Neural cell (in vitro differentiated cells): Measurements from ENCODE around the gene DIP2C. TPM values are rescaled to one million over a fixed set of nuclear protein-coding genes. Genes with fewer than 3 reads are reported as not detected.

Experiments
- H2AFZ ChIP-seq: fragments of 200-600, 300-800 bp; sonication (generic), shearing (Covaris generic); 2 replicates; pipeline ENCODE4 v1.6.0; 2014; ENCODE audit warnings: low read depth, mild to moderate bottlenecking, antibody characterized with exemption, low read length, moderate library complexity
- H3F3A ChIP-seq: fragments of 200-600 bp; shearing (Covaris generic); 2 replicates; pipeline ENCODE4 v1.6.1; 2016; ENCODE audit warnings: mild to moderate bottlenecking, moderate library complexity, mixed read lengths, antibody characterized with exemption, low read length; ENCODE audit not compliant: insufficient read depth, poor library complexity, severe bottlenecking
- H3K27ac ChIP-seq: fragments of 200-600, 300-800 bp; sonication (generic), shearing (Covaris generic); 2 replicates; pipeline ENCODE4 v1.5.1; 2014; ENCODE audit warnings: mild to moderate bottlenecking, low read length, moderate library complexity
- H3K27me3 ChIP-seq: fragments of 300-800, 200-600 bp; sonication (generic), shearing (Covaris generic); 2 replicates; pipeline ENCODE4 v1.6.0; 2014; ENCODE audit warnings: mild to moderate bottlenecking, low read depth, low read length, moderate library complexity; ENCODE audit not compliant: insufficient read depth
- H3K36me3 ChIP-seq: fragments of 300-800, 200-600 bp; sonication (generic), shearing (Covaris generic); 2 replicates; pipeline ENCODE4 v1.5.1; 2014; ENCODE audit warnings: mild to moderate bottlenecking, antibody characterized with exemption, low read length, moderate library complexity; ENCODE audit not compliant: insufficient read depth
- H3K4me2 ChIP-seq: fragments of 300-800, 200-600 bp; sonication (generic), shearing (Covaris generic); 2 replicates; pipeline ENCODE4 v1.6.0; 2014; ENCODE audit warnings: mild to moderate bottlenecking, low read length
- H3K4me3 ChIP-seq: fragments of 300-800, 200-600 bp; sonication (generic), shearing (Covaris generic); 2 replicates; pipeline ENCODE4 v1.5.1; 2014; ENCODE audit warnings: mild to moderate bottlenecking, low read length, moderate library complexity
- H3K79me2 ChIP-seq: fragments of 200-600 bp; shearing (Covaris generic); replicated peaks from 2 replicates; pipeline ENCODE4 v1.6.0; 2014; ENCODE audit warnings: mild to moderate bottlenecking, low read length, moderate library complexity; ENCODE audit not compliant: insufficient read depth
- H3K9ac ChIP-seq: fragments of 300-800, 200-600 bp; sonication (generic), shearing (Covaris generic); 2 replicates; pipeline ENCODE4 v1.6.1; 2016; ENCODE audit warnings: mild to moderate bottlenecking, low read length, mixed read lengths
- H3K9me2 ChIP-seq: fragments of 200-600 bp; shearing (Covaris generic); 2 replicates; pipeline ENCODE4 v1.6.1; 2016; ENCODE audit warnings: mild to moderate bottlenecking, low read length, mixed read lengths; ENCODE audit not compliant: insufficient read depth
- H3K9me3 ChIP-seq: fragments of 200-600, 300-800 bp; sonication (generic), shearing (Covaris generic); 2 replicates; pipeline ENCODE4 v1.6.1; 2016; ENCODE audit warnings: mild to moderate bottlenecking, mixed run types, low read length, moderate library complexity, mixed read lengths
- H4K20me1 ChIP-seq: fragments of 200-600 bp; shearing (Covaris generic); 2 replicates; pipeline ENCODE4 v1.6.1; 2016; ENCODE audit warnings: mild to moderate bottlenecking, mixed run types; ENCODE audit not compliant: insufficient read depth
- EP300 ChIP-seq: fragments of 450-650 bp; conservative IDR thresholded peaks from 2 replicates; pipeline ENCODE4 v1.6.1; 2014; ENCODE audit warnings: antibody characterized with exemption, mild to moderate bottlenecking, moderate library complexity; ENCODE audit not compliant: poor library complexity, severe bottlenecking
- EZH2 ChIP-seq: fragments of 200-600, 300-800 bp; shearing (Covaris generic), sonication (generic); IDR thresholded peaks from 2 replicates; pipeline ENCODE4 v1.6.1; 2014; ENCODE audit warnings: antibody characterized with exemption, low read length, borderline replicate concordance, mild to moderate bottlenecking; ENCODE audit not compliant: insufficient read depth, poor library complexity, severe bottlenecking
- MXI1 ChIP-seq: fragments of 450-650 bp; conservative IDR thresholded peaks from 2 replicates; pipeline ENCODE4 v1.6.1; 2014; ENCODE audit warnings: antibody characterized with exemption, mild to moderate bottlenecking; ENCODE audit not compliant: poor library complexity, severe bottlenecking
- POLR2AphosphoS5 ChIP-seq: IDR thresholded peaks from 2 replicates; pipeline ENCODE4 v1.6.1; 2012
- RAD21 ChIP-seq: fragments of 450-650 bp; conservative IDR thresholded peaks from 2 replicates; pipeline ENCODE4 v1.6.1; 2014; ENCODE audit warnings: antibody characterized with exemption, mild to moderate bottlenecking, moderate library complexity
- SMC3 ChIP-seq: fragments of 450-650 bp; conservative IDR thresholded peaks from 2 replicates; pipeline ENCODE4 v1.6.1; 2014; ENCODE audit warnings: antibody characterized with exemption, mild to moderate bottlenecking, moderate library complexity; ENCODE audit not compliant: poor library complexity
- TAF1 ChIP-seq: IDR thresholded peaks from 2 replicates; pipeline ENCODE4 v1.6.1; 2012; ENCODE audit warnings: low read depth
- polyA plus RNA-seq: library from polyadenylated mRNA; depleted of rRNA; stranded (reverse); fragments of >200 nt; gene quantifications from 2 replicates; pipeline ENCODE4 v1.2.3, GENCODE V29; 2014
- small RNA-seq, 3 experiments: library from RNA; depleted of rRNA; stranded (forward); fragments of <200 nt; gene quantifications; one replicate each; pipeline ENCODE3, GENCODE V24; 2012
- TF ChIP-seq, protein P1 (sequence below): fragments of 450-650 bp; IDR thresholded peaks from 2 replicates; pipeline ENCODE4 v1.5.1; 2014; ENCODE audit warnings: antibody characterized with exemption, mild to moderate bottlenecking, moderate library complexity; ENCODE audit not compliant: poor library complexity, severe bottlenecking
- TF ChIP-seq, protein P2 (sequence below): IDR thresholded peaks from 2 replicates; pipeline ENCODE4 v1.6.1; 2012; ENCODE audit warnings: borderline replicate concordance

The DIP2C gene
- polyA plus RNA-seq, 1 donor from 2014 or later, result 24.1 TPM

DNA sequence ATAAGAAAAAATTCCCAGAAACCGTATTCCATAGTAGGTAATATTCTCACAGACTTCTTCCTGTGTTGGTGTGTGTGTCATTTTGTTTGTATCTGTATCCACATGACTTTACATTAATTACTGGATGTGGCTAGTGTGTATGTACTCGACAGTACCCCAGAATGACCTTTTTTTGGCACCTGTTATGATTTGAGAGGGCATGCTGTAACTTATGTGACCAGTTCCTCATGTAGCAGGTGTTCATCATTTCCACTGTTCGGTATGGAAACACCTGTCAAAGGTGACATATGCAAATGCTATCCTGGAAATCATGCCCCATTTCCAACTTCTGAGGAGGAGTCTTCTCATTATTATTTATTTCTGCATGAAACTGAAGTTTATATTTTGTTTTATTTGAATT, 464.9 kb downstream of the DIP2C start:
- Histone ChIP-seq H2AFZ (no peak overlapping the region), H3K27me3 (no peaks in the 10 kb centered on the region), H3K27ac (no peak overlapping the region), H3K79me2 (no peaks in the 10 kb centered on the region), H3F3A (no peaks in the 10 kb centered on the region), H3K4me3 (no peak overlapping the region), H3K36me3 (no peaks in the 10 kb centered on the region), H4K20me1 (no peaks in the 10 kb centered on the region), H3K9me2 (no peaks in the 10 kb centered on the region), H3K9ac (no peak overlapping the region), H3K4me2 (no peak overlapping the region), H3K9me3 (no peaks in the 10 kb centered on the region)
- TF ChIP-seq SMC3, result no peak
- TF ChIP-seq, protein P1, sequence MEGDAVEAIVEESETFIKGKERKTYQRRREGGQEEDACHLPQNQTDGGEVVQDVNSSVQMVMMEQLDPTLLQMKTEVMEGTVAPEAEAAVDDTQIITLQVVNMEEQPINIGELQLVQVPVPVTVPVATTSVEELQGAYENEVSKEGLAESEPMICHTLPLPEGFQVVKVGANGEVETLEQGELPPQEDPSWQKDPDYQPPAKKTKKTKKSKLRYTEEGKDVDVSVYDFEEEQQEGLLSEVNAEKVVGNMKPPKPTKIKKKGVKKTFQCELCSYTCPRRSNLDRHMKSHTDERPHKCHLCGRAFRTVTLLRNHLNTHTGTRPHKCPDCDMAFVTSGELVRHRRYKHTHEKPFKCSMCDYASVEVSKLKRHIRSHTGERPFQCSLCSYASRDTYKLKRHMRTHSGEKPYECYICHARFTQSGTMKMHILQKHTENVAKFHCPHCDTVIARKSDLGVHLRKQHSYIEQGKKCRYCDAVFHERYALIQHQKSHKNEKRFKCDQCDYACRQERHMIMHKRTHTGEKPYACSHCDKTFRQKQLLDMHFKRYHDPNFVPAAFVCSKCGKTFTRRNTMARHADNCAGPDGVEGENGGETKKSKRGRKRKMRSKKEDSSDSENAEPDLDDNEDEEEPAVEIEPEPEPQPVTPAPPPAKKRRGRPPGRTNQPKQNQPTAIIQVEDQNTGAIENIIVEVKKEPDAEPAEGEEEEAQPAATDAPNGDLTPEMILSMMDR, result no peak
- no peak for TF ChIP-seq TAF1
- TF ChIP-seq EP300, result no peak
- no peak for TF ChIP-seq EZH2
- TF ChIP-seq, protein P2, sequence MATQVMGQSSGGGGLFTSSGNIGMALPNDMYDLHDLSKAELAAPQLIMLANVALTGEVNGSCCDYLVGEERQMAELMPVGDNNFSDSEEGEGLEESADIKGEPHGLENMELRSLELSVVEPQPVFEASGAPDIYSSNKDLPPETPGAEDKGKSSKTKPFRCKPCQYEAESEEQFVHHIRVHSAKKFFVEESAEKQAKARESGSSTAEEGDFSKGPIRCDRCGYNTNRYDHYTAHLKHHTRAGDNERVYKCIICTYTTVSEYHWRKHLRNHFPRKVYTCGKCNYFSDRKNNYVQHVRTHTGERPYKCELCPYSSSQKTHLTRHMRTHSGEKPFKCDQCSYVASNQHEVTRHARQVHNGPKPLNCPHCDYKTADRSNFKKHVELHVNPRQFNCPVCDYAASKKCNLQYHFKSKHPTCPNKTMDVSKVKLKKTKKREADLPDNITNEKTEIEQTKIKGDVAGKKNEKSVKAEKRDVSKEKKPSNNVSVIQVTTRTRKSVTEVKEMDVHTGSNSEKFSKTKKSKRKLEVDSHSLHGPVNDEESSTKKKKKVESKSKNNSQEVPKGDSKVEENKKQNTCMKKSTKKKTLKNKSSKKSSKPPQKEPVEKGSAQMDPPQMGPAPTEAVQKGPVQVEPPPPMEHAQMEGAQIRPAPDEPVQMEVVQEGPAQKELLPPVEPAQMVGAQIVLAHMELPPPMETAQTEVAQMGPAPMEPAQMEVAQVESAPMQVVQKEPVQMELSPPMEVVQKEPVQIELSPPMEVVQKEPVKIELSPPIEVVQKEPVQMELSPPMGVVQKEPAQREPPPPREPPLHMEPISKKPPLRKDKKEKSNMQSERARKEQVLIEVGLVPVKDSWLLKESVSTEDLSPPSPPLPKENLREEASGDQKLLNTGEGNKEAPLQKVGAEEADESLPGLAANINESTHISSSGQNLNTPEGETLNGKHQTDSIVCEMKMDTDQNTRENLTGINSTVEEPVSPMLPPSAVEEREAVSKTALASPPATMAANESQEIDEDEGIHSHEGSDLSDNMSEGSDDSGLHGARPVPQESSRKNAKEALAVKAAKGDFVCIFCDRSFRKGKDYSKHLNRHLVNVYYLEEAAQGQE, result no peak
- TF ChIP-seq RAD21, result no peak
- TF ChIP-seq POLR2AphosphoS5, result no peak
- TF ChIP-seq MXI1, result no peak

Small RNA genes lying within 50 kb of the gene (small RNA-seq; reads per million reads assigned to genes)
- gene MIR5699 (7.8 to 17.3 (median 15.7) reads per million in 3 experiments), gene RN7SL754P (0 reads per million in 3 experiments), gene RNA5SP298 (0.26 to 0.98 (median 0.39) reads per million in 3 experiments)

Other genes starting within 250 kb of the DIP2C start
- 14.2 and 15.7 TPM in 2 replicates for gene LARP4B, start 242.0 kb upstream of the DIP2C start, polyA plus RNA-seq